Left cardiac atrium (tissue), 4 donors: ENCODE results near the gene CEBPE. TPM values are rescaled to one million over a fixed set of nuclear protein-coding genes. Genes with fewer than 3 reads are reported as not detected.
A peak's percentile ranks its signal among the peaks of the same experiment; 100 is the strongest.
"Not testable (repeated sequence)": the region's sequence is repeated elsewhere in the genome, so short reads cannot be mapped to it uniquely, and the experiment has no call there.

Source experiments
- ATAC-seq, 2 donors: fragments of 200-7000 bp; cut with Tn5 transposase; one replicate each; pipeline ENCODE4 v1.9.1; 2020; ENCODE audit warnings: mild to moderate bottlenecking in 2 of 2, moderate library complexity in 2 of 2
- DNase-seq: peaks from one replicate; pipeline ENCODE4 v3.0.0-alpha.2; 2020
- intact Hi-C, 2 donors: fragments of 100-400 bp; cut with DNase I; formaldehyde crosslinking; loops; one replicate each; pipeline versions ENCODE4 v1.14.1 to v1.15.1; 2022 to 2023
- total RNA-seq, 2 donors: library from RNA; stranded (reverse); fragmentation: NEBNext Ultra II Directional; extraction: Animal tissue kit (Norgen Biotek cat#: 25700); gene quantifications; one replicate each; pipeline ENCODE4 v1.2.1, GENCODE V29; 2021
- donor health status: DM: no; HTN: yes; CAD: no.
- donor health status: DM: no; HTN: yes; CAD: no; lungs with severe emphysema.
- donor health status: DM: yes; HTN: yes; CAD: no.
- donor health status: Dilated cardiomyopathy.

The CEBPE gene
- total RNA-seq, 2 donors from 2014 or later: not detected

- ATAC-seq: no peak
- DNase-seq: no peak
- intact Hi-C loops: loop anchor here in 1 of 2 donors (5.0 kb wide), 1 partner anchor 447 kb away; the partner anchor contains the start of gene THTPA
These were observed 8.3 kb downstream of the CEBPE start for GRCh38 chr14:23110579-23111365.

DNA sequence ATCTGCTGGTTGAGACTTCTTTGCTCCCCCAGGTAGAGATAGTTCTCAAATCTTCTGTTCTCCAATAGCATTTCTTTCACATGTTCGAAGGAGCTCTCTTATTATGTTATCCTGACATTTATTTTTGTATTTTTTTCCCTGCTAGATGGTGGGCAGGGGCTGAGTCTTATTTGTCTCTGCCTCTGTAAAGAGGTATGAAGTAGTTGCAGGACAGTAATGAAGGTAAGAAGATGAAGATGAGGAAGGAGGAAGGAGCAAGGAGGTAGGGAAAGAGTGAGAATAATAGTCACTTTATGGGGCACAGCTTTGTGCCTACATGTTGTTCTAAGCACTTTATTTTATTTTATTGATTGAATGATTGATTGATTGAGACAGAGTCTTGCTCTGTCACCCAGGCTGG is 9.3 kb downstream of the CEBPE start:
- intact Hi-C loops: loop anchor here in 1 of 2 donors (5.0 kb wide), 1 partner anchor 448 kb away; the partner anchor contains the start of gene THTPA
- DNase-seq: no peak
- ATAC-seq: no peak

- DNase-seq, intact Hi-C loops, ATAC-seq: not testable (repeated sequence)
These were observed 10.9 kb downstream of the CEBPE start for GRCh38 chr14:23108169-23108568.

DNA sequence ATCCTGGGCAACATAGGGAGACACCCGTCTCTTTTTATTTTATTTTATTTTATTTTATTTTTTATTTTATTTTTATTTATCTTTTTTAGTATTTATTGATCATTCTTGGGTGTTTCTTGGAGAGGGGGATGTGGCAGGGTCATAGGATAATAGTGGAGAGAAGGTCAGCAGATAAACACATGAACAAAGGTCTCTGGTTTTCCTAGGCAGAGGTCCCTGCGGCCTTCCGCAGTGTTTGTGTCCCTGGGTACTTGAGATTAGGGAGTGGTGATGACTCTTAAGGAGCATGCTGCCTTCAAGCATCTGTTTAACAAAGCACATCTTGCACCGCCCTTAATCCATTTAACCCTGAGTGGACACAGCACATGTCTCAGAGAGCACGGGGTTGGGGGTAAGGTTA is 11.4 kb downstream of the CEBPE start:
- DNase-seq, ATAC-seq, intact Hi-C loops: not testable (repeated sequence)

DNA sequence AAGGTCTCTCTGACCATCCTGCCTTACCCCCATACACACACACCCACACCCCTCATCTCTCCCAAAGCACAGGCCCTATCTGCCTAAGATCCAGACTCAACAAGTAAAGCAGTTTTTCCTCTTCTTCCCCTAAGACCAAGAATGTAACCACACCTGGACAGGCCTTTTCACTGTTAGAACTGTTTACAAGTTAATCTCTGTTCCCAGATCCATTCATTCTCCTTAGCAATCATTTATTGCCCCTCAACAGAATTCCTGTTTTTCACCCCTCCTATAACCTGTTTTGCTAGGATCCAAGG is 12.4 kb downstream of the CEBPE start:
- no peak for DNase-seq
- intact Hi-C loops: no loop called here
- no peak for ATAC-seq

DNA sequence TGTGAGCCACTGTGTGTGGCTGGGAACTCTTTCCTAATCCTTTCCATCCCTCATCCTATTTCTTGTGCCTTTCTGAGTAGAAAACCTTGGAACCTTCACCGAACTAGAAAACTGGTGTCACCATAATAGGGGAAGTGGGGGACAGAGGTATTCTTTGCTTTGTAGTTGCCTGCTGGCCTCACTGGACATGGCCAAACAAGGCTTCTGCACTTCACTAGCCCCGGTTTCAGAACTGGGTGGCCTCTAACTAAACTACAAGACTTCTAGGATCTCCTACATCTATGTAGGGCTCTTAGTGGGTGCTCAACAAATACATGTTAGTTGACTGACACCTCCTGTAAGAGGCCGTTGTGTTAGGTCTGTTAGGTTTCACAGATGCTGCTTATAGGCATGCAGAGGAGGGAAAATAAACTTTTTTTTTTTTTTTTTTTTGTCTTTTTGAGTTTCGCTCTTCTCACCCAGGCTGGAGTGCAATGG is 13.7 kb downstream of the CEBPE start:
- no peak for ATAC-seq
- intact Hi-C loops: no loop called here
- DNase-seq: no peak

DNA sequence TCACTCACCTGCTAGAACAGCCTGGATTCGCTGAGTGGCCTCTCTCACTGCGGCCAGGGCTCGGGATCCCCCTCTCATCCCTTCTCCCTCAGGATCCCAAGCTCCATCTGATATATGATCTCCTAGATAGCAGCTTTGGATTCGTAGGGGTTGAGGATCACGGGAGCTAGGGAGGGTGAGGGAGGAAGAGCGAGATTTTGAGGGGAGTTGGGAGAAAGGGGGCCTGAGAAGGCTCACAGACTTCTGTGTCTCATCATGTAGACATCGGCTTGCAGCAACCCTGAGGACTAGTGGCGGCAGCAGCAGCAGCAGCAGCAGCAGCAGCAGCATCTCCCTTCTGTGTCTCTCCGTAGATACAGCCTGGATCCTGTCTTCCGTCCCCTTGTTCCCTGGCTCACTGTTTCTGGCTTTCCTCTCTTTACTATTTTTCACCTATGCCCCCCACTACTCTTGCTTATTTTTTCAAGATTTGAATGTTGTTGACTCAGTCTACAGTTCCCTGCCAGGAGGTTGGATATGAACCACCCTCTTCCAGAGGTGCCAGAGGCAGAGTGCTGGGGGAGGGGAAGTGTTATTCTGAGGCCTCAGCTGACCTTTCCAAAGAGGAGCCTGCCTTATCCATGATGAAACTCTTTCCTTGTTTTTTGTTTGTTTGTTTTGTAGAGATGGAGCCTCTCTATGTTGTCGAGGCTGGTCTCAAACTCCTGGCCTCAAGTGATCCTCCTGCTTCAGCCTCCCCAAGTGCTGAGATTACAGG is 14.3 kb downstream of the CEBPE start, which contains the start of gene CIROP:
TSS of gene CIROP (minus strand) at position 399 of the 757 bp plus-strand sequence. CDS start at position 330, 69 bp downstream.
- DNase-seq (no peak), ATAC-seq (peak in 1 of 2 donors; percentile 19)
- intact Hi-C loops: no loop called here

DNA sequence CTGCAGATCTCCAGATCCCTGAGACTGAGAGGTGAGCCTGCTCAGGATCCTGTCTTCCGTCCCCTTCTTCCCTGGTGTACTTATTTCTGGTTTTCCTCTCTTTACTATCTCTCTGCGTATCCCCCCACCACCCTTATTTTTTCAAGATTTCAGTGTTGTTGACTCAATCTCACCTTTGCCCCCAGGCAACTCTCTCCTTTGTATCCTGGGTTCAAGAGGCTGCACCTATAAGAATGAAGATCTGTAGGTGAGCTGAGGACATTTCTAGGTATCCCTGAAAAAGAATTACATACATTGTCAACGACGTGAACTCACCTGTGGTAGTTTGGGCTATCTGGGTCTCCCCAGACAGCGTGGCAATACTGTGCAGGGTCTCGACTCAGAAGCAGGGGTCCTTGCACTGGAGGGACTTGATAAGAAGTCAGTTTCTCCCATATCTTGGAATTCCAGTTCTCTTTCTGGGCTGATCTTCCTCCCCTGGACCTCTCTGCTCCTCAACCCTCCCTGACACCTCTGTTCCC is 14.9 kb downstream of the CEBPE start:
- DNase-seq (no peak), ATAC-seq (no peak)
- intact Hi-C loops: no loop called here

GRCh38 chr14:23103581-23103980 is 15.5 kb downstream of the CEBPE start:
- intact Hi-C loops: no loop called here
- ATAC-seq (no peak), DNase-seq (no peak)

GRCh38 chr14:23102801-23103200 is 16.3 kb downstream of the CEBPE start:
- intact Hi-C loops: no loop called here
- DNase-seq (no peak), ATAC-seq (no peak)

- ATAC-seq (no peak), DNase-seq (no peak)
- intact Hi-C loops: no loop called here
These were observed 16.9 kb downstream of the CEBPE start for GRCh38 chr14:23101986-23102625.

GRCh38 chr14:23101213-23101970 is 17.7 kb downstream of the CEBPE start:
- DNase-seq: no peak
- ATAC-seq: no peak
- intact Hi-C loops: no loop called here

- ATAC-seq (no peak), DNase-seq (no peak)
- intact Hi-C loops: no loop called here
These were observed 19.7 kb downstream of the CEBPE start for GRCh38 chr14:23099212-23099861.

- intact Hi-C loops: no loop called here
- DNase-seq (no peak), ATAC-seq (no peak)
These were observed 21.3 kb downstream of the CEBPE start for GRCh38 chr14:23097786-23098185.

DNA sequence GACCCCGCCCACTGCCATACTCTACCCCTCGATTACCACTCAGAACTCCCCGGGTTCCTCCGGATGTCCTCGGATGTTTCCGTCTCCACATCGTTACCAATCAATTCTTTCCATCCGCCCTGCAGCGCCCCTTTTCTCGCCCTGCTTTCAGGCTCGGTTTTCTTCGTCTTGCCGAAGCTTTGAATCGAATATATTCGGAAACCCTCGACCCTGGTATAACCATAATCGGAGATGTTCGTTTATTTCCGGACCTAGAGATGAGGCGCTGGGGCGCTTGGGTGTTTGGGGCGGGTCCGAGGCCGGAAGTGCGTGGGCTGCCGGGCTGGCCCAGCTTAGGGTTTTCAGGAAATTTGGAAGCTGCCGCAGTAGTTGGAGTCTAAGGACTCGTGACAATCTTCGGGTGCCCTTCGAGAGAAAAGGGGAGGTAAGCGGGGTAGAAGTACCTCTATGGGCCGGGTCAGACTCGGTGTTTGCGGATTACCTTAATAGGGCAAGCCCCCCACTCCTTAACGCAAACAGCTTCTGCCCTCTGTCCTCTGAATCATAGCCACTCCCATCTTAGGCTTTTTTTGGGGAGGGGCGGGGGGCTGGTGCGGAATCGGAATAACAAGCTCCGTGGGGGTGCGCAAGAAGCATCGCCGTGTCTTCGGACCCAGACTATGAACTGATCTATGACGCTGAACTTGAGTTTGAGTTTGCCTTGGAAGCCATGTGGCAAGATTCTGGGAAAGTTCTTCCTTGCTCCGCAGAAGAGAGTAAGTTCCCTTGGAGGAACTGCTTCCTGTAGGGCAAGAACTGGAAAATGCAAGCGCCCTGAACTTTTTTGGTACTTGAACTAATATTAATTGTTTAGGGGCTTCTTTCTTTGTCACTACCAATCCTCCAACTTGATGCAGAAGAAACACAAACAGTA is 23.6 kb downstream of the CEBPE start, which contains the start of gene C14orf119:
TSS of gene C14orf119 (plus strand) at position 310 of the 913 bp plus-strand sequence. CDS start 2,154 bp downstream, outside the sequence.
- DNase-seq: peak; percentile 100
- intact Hi-C loops: no loop called here
- peak; percentile 94 to 95 for ATAC-seq

DNA sequence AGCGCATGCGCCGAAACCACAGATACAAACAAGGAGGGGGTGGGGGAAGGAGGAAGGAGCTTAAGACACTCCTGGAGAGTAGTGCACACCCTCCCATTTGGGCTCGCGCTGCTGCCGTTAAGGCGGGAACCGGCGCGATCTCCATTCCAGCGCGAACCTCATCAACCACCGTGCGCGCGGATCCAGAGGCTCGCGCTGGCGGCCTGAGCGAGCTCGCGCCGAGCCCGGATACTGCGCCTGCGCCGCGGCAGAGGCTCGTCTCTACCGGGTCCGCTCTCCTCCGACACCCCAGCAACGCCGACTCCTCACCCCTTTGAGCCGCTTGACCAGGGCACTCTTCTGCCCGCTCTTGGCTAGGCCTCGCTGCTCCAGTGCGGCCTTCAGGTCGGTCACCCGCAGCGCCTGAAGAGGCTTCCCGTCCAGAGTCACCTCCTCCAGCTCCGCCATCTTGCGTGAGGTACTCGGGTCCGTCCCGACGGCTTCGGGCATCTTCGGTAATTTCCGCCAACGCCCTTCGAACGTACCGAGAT is 24.3 kb downstream of the CEBPE start, which contains the start of gene ACIN1:
TSS of gene ACIN1 (minus strand) at position 471 of the 530 bp plus-strand sequence. CDS start at position 447, 24 bp downstream.
- ATAC-seq (peak; percentile 56 to 73), DNase-seq (peak; percentile 82)
- intact Hi-C loops: no loop called here
